Coronary artery (tissue), 2 donors: ENCODE measurements around the gene LIPE.

ENCODE experiments used
- DNase-seq: peaks from one replicate; pipeline ENCODE4 v3.0.0-alpha.2; 2017; ENCODE audit warnings: low spot score
- H3K27ac ChIP-seq, 2 donors: fragments of 200-600 bp; sonication (generic); one replicate each; pipeline ENCODE4 v1.5.1; 2016 to 2019
- H3K4me3 ChIP-seq: fragments of 200-600 bp; sonication (generic); 2 replicates; pipeline ENCODE4 v1.5.1; 2016; ENCODE audit warnings: mild to moderate bottlenecking, moderate library complexity
- TF ChIP-seq, protein P1 (sequence below): fragments of 200-600 bp; sonication (generic); IDR thresholded peaks from one replicate; pipeline ENCODE4 v1.5.1; 2019; ENCODE audit warnings: antibody characterized with exemption

LIPE gene

DNA sequence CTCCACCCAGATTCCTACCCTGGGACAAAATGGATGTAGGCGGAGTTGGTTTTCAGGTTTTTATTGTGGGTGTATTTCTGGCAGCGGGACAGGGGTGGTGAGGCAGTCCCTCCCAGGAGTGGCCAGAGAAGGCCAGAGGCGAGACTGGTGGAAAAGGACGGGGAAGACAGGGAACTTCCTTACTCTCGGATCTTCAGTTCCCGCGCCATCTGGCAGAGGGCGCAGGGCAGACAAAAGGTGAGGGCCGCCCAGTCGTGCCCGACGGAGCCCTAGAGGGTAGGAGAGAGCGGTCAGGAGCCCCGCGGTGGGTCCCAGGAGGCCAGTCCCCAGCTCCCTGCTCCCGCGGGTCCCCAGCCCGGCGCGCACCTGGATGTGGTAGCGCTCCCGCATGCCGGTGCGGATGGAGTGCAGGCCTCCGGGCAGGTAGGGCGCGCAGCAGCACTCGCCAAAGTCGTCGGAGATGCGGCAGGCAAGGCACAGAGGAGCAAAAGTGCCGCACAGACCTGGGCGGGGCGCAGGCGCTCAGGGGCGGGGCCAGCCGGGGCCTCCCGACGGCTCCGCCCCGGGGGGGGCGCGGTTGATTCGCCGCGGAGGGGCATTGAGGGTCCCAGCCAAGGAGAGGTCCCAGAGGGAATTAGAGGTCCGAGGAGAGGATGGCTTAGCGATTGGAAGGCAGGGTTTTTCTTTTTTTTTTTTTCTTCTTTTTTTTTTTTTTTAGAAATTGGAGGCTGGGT, 40.0 kb downstream of the LIPE start:
- TF ChIP-seq, protein P1, sequence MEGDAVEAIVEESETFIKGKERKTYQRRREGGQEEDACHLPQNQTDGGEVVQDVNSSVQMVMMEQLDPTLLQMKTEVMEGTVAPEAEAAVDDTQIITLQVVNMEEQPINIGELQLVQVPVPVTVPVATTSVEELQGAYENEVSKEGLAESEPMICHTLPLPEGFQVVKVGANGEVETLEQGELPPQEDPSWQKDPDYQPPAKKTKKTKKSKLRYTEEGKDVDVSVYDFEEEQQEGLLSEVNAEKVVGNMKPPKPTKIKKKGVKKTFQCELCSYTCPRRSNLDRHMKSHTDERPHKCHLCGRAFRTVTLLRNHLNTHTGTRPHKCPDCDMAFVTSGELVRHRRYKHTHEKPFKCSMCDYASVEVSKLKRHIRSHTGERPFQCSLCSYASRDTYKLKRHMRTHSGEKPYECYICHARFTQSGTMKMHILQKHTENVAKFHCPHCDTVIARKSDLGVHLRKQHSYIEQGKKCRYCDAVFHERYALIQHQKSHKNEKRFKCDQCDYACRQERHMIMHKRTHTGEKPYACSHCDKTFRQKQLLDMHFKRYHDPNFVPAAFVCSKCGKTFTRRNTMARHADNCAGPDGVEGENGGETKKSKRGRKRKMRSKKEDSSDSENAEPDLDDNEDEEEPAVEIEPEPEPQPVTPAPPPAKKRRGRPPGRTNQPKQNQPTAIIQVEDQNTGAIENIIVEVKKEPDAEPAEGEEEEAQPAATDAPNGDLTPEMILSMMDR: no peak
- peak overlapping the region; percentile 69 for H3K4me3 ChIP-seq
- DNase-seq: no peak
- no peak overlapping the region for H3K27ac ChIP-seq

DNA sequence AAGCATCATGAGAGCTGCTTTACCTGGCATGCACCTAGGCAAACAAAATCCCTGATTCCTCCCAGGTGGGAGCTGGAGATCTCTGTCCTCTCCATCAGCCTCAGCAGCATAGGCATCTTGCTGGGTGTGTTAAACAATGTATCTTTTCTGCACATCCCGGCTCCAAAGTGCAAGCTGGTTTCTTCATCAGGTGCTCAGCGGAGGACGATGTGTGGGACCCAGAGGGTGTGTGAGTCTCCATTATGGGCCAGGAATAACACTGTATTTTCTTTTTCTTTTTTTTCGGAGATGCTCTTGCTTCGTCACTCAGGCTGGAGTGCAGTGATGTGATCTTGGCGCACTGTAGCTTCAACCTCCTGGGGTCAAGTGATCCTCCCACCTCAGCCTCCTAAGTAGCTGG, 47.0 kb downstream of the LIPE start:
- Histone ChIP-seq H3K4me3 (no peak overlapping the region), H3K27ac (no peak overlapping the region)
- TF ChIP-seq, protein P1: no peak
- DNase-seq: no peak

DNA sequence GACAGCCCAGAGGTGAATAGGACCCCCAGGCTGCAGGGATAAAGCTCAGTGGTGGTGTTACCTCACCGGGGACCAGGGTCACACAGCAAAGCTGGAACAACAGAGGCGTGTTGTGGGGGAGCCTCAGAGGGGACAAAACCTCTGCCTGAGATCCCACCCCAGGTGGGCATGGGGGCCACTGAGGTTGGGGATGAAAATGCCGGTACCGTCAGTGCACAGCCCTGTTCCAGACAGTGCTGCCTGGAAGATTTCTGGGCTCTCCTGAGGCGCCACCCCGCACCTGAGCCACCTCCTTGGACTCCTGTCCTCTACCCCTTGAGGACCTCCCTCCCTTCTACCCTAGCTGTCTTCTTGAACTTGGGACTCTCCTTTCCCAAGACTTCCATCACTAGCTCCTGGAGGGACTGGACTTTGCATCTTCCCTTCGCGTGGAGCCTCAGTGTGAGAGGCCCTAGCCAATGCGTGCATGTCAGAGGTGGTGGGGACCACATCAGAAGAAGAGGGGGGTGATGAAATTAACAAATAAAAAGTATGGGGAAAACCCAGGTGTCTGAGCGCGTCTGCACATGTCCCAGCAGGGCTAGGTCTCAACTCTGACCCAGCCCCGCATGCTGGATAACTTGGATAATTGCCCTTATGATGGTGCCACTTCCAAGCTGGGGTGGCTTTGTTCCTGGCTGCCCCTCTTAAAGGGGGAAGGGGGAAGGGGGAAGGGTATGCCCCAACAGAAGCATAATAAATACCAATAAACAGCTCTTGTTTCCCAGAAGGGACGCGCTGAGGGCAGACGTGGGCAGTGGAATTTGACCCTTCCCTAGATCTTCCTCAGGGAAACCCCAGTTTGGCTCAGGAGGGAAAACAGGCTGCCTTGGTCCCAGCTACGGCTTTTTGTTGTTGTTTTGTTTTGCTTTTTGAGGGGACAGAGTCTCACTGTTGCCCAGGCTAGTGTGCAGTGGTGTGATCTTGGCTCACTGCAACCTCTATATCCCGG, 48.7 kb downstream of the LIPE start:
- no peak overlapping the region for H3K27ac ChIP-seq
- TF ChIP-seq, protein P1: no peak
- H3K4me3 ChIP-seq: no peak overlapping the region
- no peak for DNase-seq

DNA sequence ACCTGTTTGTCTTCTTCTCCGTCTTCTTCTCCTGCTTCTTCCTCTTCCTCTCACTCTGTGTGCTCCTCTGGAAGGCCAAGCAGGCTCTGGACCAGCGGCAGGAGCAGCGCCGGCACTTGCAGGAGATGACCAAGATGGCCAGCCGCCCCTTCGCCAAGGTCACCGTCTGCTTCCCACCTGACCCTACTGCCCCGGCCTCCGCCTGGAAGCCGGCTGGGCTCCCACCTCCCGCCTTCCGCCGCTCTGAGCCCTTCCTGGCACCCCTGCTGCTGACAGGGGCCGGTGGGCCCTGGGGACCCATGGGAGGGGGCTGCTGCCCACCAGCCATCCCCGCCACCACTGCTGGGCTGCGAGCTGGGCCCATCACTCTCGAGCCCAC, 51.0 kb downstream of the LIPE start:
- TF ChIP-seq, protein P1: no peak
- H3K4me3 ChIP-seq: no peak overlapping the region
- DNase-seq: no peak
- H3K27ac ChIP-seq: no peak overlapping the region

DNA sequence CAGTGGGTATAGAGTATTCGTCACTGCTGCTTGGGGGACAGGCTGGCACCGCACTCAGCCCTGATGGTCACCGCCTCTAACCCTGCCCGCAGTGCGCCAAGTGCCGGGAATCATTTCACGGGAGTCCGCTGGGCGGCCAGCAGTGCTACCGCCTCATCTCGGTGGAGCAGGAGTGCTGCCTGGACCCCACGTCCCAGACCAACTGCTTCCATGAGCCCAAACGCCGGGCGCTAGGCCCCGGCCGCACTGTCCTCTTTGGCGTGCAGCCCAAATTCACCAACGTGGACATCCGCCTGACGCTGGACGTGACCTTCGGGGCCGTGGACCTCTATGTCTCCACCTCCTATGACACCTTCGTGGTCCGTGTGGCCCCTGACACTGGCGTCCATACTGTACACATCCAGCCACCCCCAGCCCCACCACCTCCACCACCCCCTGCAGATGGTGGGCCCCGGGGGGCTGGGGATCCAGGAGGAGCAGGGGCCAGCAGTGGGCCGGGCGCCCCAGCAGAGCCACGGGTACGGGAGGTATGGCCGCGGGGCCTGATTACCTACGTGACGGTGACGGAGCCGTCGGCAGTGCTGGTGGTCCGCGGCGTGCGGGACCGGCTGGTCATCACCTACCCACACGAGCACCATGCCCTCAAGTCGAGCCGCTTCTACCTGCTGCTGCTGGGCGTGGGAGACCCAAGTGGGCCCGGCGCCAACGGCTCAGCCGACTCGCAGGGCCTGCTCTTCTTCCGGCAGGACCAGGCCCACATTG, 51.6 kb downstream of the LIPE start:
- H3K27ac ChIP-seq: no peak overlapping the region
- H3K4me3 ChIP-seq: no peak overlapping the region
- TF ChIP-seq, protein P1: no peak
- no peak for DNase-seq

DNA sequence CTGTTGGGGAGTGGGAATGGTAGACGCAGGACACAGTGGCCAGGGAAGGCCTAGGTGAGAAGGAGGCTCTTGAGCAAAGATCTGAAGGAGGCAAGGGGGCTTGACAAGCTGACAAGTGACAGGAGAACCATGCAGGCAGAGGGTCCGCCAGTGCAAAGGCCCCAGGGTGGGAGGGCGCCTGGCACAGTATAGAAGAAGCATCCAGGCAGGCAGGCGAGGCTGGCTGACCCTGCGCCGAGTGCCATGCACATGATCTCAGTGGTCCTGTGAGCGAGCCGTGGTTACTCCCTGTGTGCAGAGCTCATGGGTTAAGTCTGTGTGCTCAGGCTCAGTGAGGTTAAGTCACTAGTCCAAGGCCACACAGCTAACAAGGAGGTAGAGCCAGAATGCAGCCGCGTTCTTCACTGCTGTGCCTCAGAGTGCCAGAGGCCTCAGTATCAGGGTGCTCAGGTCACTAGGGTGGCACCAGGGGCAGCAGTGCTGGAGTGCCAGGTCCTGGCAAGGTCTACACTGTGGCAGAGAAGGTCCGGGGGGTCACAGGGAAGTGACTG, 52.3 kb downstream of the LIPE start:
- no peak for DNase-seq
- H3K27ac ChIP-seq: no peak overlapping the region
- H3K4me3 ChIP-seq: no peak overlapping the region
- TF ChIP-seq, protein P1: no peak
